ENCODE data around the gene PDGFRB.

Gene PDGFRB

DNA sequence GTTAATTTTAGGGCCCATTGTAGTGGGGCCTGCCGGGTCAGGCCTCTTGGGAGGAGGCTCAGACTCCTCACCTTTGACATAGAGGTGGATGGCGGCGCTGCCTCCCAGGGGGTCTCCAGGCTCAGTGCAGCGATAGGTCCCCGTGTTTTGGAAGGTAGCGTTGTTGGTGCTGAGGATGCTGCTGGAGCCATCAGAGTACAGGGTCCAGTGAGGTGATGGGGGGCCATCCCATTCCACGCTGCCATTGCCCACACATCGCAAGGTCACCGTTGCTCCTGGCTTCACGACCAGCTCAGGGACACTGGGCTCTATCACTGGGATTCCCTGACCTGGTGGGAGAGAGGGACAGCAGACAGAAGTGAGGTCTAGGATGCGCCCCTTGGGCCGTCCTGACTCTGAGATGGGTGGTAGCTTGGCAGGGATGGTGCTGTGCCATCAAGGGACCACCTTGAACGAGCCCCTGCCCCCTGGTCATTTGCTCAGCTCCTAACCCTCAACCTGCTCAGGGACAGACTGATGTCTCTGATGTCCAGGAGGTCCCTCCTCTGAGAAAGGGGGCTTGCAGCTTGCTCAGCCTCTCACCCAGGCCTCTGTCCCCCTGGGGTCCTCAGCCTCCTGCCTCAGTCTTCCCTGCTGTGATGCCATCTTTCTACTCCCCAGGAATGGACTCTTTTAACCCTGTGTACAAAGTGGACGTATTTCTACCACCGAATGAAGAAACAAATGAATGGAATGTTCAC is 74.8 kb downstream of the PDGFRB start:
- Histone ChIP-seq H3K36me3 (ENCODE audit: control insufficient read depth, insufficient read depth, low read length) (no peaks in the 10 kb centered on the region), H3K4me3 (ENCODE audit: low read depth, low read length) (no peak overlapping the region), H3K9ac (ENCODE audit: low read depth, low read length) (no peak overlapping the region), H3K9me3 (ENCODE audit: control insufficient read depth, insufficient read depth, low read length) (no peaks in the 10 kb centered on the region), H3K27me3 (ENCODE audit: control insufficient read depth, insufficient read depth, low read length) (peaks cover 2% of the 10 kb centered on the region), H3K4me1 (ENCODE audit: control insufficient read depth, insufficient read depth, low read length) (no peaks in the 10 kb centered on the region)

DNA sequence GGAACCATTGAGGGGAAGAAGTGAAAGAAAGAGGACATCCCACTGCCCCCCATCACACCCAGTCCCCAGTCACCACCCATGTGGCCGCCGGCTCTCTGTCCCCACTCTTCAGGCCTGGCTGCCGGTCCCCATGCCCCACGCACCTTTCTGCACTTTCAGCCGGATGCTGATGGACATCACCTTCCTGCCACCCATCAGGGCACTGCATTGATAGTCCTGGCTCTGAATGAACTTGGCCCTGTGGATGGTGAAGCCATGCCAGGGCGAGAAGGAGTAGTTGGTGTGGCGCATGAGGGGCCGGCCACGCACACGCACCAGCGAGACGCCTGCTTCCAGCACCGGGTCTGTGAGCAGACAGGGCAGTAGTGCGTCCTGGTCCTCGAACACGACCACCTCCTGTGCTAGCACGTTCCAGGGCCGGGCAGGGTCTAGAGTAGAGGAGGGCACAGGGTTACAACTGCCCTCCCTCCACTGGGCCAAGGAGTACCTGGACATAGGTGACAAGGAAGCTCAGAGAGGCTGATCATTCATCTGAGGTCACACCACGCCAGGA is 75.7 kb downstream of the PDGFRB start:
- H3K4me1 ChIP-seq (ENCODE audit: control insufficient read depth, insufficient read depth, low read length), result no peaks in the 10 kb centered on the region
- no peak overlapping the region for H3K9ac ChIP-seq (ENCODE audit: low read depth, low read length)
- H3K4me3 ChIP-seq (ENCODE audit: low read depth, low read length), result no peak overlapping the region
- H3K9me3 ChIP-seq (ENCODE audit: control insufficient read depth, insufficient read depth, low read length), result no peaks in the 10 kb centered on the region
- no peaks in the 10 kb centered on the region for H3K27me3 ChIP-seq (ENCODE audit: control insufficient read depth, insufficient read depth, low read length)
- no peaks in the 10 kb centered on the region for H3K36me3 ChIP-seq (ENCODE audit: control insufficient read depth, insufficient read depth, low read length)

GRCh38 chr5:150078802-150079689 is 76.6 kb downstream of the PDGFRB start:
- Histone ChIP-seq H3K9ac (ENCODE audit: low read depth, low read length) (no peak overlapping the region), H3K27me3 (ENCODE audit: control insufficient read depth, insufficient read depth, low read length) (no peaks in the 10 kb centered on the region), H3K36me3 (ENCODE audit: control insufficient read depth, insufficient read depth, low read length) (no peaks in the 10 kb centered on the region), H3K4me3 (ENCODE audit: low read depth, low read length) (no peak overlapping the region), H3K9me3 (ENCODE audit: control insufficient read depth, insufficient read depth, low read length) (no peaks in the 10 kb centered on the region), H3K4me1 (ENCODE audit: control insufficient read depth, insufficient read depth, low read length) (no peaks in the 10 kb centered on the region)

- Histone ChIP-seq H3K9ac (ENCODE audit: low read depth, low read length) (no peak overlapping the region), H3K4me3 (ENCODE audit: low read depth, low read length) (no peak overlapping the region), H3K4me1 (ENCODE audit: control insufficient read depth, insufficient read depth, low read length) (no peaks in the 10 kb centered on the region), H3K27me3 (ENCODE audit: control insufficient read depth, insufficient read depth, low read length) (no peaks in the 10 kb centered on the region), H3K9me3 (ENCODE audit: control insufficient read depth, insufficient read depth, low read length) (no peaks in the 10 kb centered on the region), H3K36me3 (ENCODE audit: control insufficient read depth, insufficient read depth, low read length) (no peaks in the 10 kb centered on the region)
Observed at GRCh38 chr5:150077996-150078801, 77.4 kb downstream of the PDGFRB start.

GRCh38 chr5:150077060-150077459 is 78.6 kb downstream of the PDGFRB start:
- Histone ChIP-seq H3K4me1 (ENCODE audit: control insufficient read depth, insufficient read depth, low read length) (no peaks in the 10 kb centered on the region), H3K9me3 (ENCODE audit: control insufficient read depth, insufficient read depth, low read length) (no peaks in the 10 kb centered on the region), H3K27me3 (ENCODE audit: control insufficient read depth, insufficient read depth, low read length) (no peaks in the 10 kb centered on the region), H3K4me3 (ENCODE audit: low read depth, low read length) (no peak overlapping the region), H3K9ac (ENCODE audit: low read depth, low read length) (no peak overlapping the region), H3K36me3 (ENCODE audit: control insufficient read depth, insufficient read depth, low read length) (no peaks in the 10 kb centered on the region)

DNA sequence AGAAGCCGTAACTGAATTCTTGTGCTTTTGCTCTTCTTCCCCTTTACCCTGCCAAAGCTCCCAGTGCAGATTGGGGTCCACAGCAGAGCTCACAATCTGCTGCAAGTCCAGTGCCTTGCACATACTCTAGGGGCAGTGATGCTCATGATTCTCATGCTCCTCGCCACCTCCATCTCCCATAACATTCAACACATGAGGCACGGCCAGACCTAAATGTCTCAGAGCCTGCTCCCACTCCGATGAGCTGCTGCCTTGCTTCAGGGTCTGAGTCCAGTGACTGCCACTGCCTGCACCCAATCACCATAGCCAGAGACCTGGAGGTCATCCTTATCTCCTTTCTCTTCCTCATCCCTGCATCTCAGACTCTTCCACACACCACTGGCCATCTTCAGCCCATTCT is 79.8 kb downstream of the PDGFRB start:
- no peaks in the 10 kb centered on the region for H3K36me3 ChIP-seq (ENCODE audit: control insufficient read depth, insufficient read depth, low read length)
- no peak overlapping the region for H3K4me3 ChIP-seq (ENCODE audit: low read depth, low read length)
- H3K9ac ChIP-seq (ENCODE audit: low read depth, low read length), result no peak overlapping the region
- H3K4me1 ChIP-seq (ENCODE audit: control insufficient read depth, insufficient read depth, low read length), result no peaks in the 10 kb centered on the region
- no peaks in the 10 kb centered on the region for H3K27me3 ChIP-seq (ENCODE audit: control insufficient read depth, insufficient read depth, low read length)
- no peaks in the 10 kb centered on the region for H3K9me3 ChIP-seq (ENCODE audit: control insufficient read depth, insufficient read depth, low read length)

GRCh38 chr5:150075233-150075632 is 80.4 kb downstream of the PDGFRB start:
- Histone ChIP-seq H3K4me1 (ENCODE audit: control insufficient read depth, insufficient read depth, low read length) (no peaks in the 10 kb centered on the region), H3K4me3 (ENCODE audit: low read depth, low read length) (no peak overlapping the region), H3K27me3 (ENCODE audit: control insufficient read depth, insufficient read depth, low read length) (no peaks in the 10 kb centered on the region), H3K36me3 (ENCODE audit: control insufficient read depth, insufficient read depth, low read length) (no peaks in the 10 kb centered on the region), H3K9me3 (ENCODE audit: control insufficient read depth, insufficient read depth, low read length) (no peaks in the 10 kb centered on the region), H3K9ac (ENCODE audit: low read depth, low read length) (no peak overlapping the region)

DNA sequence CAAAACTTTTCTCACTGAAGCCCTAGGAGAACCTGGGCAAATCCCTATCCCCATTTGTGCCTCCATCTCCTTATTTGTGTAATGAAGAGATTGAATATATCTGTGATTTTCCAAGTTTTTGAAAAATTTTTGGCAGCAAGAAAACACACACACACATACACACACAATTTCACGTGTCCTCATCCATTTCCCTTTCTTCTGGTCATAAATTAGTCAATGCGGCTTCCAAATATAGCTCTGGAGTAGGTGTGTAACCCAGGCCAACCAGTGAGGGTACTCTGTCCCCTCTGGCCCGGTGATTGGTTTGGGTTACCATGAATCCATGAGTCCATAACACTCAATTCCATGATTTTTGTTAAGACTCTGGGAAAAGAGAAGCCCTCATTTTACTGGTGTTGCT is 82.0 kb downstream of the PDGFRB start:
- H3K9ac ChIP-seq (ENCODE audit: low read depth, low read length), result no peak overlapping the region
- H3K9me3 ChIP-seq (ENCODE audit: control insufficient read depth, insufficient read depth, low read length), result no peaks in the 10 kb centered on the region
- no peaks in the 10 kb centered on the region for H3K27me3 ChIP-seq (ENCODE audit: control insufficient read depth, insufficient read depth, low read length)
- H3K4me3 ChIP-seq (ENCODE audit: low read depth, low read length), result no peak overlapping the region
- H3K36me3 ChIP-seq (ENCODE audit: control insufficient read depth, insufficient read depth, low read length), result no peaks in the 10 kb centered on the region
- H3K4me1 ChIP-seq (ENCODE audit: control insufficient read depth, insufficient read depth, low read length), result peaks cover 7% of the 10 kb centered on the region

DNA sequence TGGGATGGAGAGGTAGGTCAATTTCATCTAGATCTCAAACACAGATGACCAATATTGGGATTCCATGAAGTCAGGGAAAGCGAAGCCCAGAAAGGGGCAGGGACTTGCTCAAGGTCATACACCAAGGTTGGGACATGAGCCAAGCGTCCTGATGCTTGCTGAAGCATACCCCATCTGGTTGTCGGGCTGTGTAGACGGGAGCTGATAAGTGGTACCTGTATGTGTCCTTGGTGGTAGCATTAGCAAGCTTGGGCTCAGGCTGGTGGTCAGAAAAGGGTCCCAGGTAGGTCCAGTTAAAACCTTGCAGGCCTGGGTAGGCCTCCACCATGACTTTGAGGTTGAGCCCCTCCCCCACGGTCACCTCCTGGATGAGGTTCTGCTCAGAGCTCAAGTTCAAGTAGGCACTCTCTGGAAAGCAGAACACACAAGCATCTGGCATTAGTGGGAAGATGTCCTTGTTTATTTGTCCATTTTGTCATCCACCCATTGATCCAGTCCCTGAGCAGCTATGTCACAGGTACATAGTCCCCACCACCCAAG is 82.5 kb downstream of the PDGFRB start:
- no peaks in the 10 kb centered on the region for H3K9me3 ChIP-seq (ENCODE audit: control insufficient read depth, insufficient read depth, low read length)
- no peak overlapping the region for H3K4me3 ChIP-seq (ENCODE audit: low read depth, low read length)
- no peak overlapping the region for H3K9ac ChIP-seq (ENCODE audit: low read depth, low read length)
- peaks cover 7% of the 10 kb centered on the region for H3K4me1 ChIP-seq (ENCODE audit: control insufficient read depth, insufficient read depth, low read length)
- H3K27me3 ChIP-seq (ENCODE audit: control insufficient read depth, insufficient read depth, low read length), result no peaks in the 10 kb centered on the region
- no peaks in the 10 kb centered on the region for H3K36me3 ChIP-seq (ENCODE audit: control insufficient read depth, insufficient read depth, low read length)

DNA sequence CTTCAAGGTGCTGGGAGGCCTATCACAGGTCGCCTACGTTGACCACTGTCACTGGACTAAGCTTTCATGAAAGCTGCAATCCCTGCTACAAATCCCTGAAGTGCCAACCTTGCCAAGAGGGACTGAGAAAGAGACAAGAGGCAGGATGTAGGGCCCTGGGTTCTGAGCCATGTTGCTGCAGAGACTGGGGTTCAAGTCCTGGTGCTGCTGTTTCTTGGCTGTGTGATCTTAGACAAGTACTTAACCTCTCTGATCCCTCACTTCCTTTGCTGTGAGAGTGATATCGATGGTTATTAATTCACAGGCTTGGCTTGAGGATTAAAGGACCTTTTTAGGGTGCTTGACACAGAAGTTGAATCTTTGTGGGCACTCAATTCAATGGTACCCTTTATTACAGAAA is 84.8 kb downstream of the PDGFRB start:
- H3K9ac ChIP-seq (ENCODE audit: low read depth, low read length), result no peak overlapping the region
- no peak overlapping the region for H3K4me3 ChIP-seq (ENCODE audit: low read depth, low read length)
- H3K36me3 ChIP-seq (ENCODE audit: control insufficient read depth, insufficient read depth, low read length), result no peaks in the 10 kb centered on the region
- peaks cover 7% of the 10 kb centered on the region for H3K4me1 ChIP-seq (ENCODE audit: control insufficient read depth, insufficient read depth, low read length)
- H3K9me3 ChIP-seq (ENCODE audit: control insufficient read depth, insufficient read depth, low read length), result no peaks in the 10 kb centered on the region
- no peaks in the 10 kb centered on the region for H3K27me3 ChIP-seq (ENCODE audit: control insufficient read depth, insufficient read depth, low read length)

All from iPS-15b (cell line).